ENCODE data around the gene CDH9.

- TF ChIP-seq CTCF (IDR thresholded peaks at IDR 0.05; ENCODE audit: borderline replicate concordance, extremely low read depth, low read length, poor library complexity, severe bottlenecking) (no peak), EZH2 (IDR thresholded peaks at IDR 0.05; ENCODE audit: borderline replicate concordance, low read depth, low read length, severe bottlenecking) (no peak)
Observed at GRCh38 chr5:26921439-26921838, 116.9 kb downstream of the CDH9 start.

Measured in DND-41 (cell line).